Measurements from ENCODE around the gene TTC34.
"Not testable (repeated sequence)": the region's sequence is repeated elsewhere in the genome, so short reads cannot be mapped to it uniquely, and the experiment has no call there.

TTC34 gene

DNA sequence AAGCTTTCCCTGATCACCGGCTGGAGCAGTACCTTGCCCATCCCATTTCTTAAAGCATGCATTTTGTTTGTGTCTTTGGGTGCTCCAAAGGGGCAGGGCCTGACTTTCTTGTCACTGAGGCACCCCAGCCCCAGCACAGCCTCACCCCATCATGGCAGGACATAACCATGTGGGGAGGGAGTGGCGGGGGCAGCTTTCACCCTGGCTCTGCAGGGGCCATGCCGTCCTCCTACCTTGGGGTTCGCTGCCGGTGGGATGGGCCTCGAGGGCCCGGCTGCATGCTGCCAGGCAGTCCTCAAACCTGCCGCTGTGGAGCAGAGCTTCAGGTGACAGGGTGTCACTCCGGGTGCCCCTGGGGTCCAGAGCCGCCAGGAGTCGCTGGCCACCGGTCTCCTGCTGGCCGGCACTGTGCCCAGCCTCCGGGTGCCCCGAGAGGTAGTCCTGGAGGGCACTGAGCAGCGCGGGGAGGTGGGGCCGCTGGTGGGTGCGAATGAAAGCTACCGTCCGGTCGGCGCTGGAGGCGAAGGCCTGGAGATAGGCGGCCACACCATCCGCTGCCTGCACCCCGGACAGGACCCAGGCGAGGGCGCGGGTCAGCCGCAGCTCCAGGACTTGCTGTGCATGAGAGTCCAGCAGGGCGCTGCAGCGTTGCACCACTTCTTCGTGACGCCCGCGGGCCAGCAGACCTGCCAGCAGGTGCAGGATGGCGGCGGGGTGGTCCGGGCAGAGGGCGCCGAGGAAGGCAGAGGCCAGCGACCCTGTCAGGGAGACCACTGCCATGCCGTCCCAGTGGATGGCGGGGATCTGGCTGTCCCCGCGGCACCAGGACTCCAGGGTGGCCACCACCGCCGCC, 1.5 kb downstream of the TTC34 start:
- DNase-seq (ENCODE audit: low read depth, low spot score) = no peak

DNA sequence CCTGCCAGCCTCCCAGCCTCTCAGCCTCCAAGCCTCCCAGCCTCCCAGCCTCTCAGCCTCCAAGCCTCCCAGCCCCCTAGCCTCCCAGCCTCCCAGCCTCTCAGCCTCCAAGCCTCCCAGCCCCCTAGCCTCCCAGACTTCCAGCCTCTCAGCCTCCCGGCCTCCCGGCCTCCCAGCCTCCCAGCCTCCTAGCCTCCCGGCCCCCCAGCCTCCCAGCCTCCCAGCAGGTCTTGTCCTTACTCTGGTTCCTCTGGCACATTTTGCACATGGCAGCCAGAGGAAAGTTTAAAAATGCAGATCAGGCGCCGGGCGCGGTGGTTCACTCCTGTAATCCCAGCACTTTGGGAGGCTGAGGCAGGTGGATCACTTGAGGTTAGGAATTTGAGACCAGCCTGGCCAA, 2.5 kb downstream of the TTC34 start:
- not testable (repeated sequence) for DNase-seq (ENCODE audit: low read depth, low spot score)

DNA sequence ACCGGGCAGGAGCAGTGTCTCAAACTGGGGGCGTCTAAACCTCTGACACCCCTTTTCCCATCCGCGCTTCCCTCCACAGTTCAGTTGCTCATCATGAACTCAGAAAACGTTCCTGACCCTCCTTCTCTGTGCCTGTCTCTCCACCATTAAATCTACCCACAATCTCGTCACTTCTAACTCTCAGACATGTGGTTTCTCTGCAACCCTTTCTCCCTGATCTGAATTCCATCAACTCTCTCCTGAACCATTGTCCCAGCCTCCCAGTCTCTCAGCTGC, 3.8 kb downstream of the TTC34 start:
- no peak for DNase-seq (ENCODE audit: low read depth, low spot score)

- DNase-seq (ENCODE audit: low read depth, low spot score) = no peak
These were observed 4.4 kb downstream of the TTC34 start for GRCh38 chr1:2796890-2797740.

- DNase-seq (ENCODE audit: low read depth, low spot score) = no peak
These were observed 5.6 kb downstream of the TTC34 start for GRCh38 chr1:2795926-2796325.

DNA sequence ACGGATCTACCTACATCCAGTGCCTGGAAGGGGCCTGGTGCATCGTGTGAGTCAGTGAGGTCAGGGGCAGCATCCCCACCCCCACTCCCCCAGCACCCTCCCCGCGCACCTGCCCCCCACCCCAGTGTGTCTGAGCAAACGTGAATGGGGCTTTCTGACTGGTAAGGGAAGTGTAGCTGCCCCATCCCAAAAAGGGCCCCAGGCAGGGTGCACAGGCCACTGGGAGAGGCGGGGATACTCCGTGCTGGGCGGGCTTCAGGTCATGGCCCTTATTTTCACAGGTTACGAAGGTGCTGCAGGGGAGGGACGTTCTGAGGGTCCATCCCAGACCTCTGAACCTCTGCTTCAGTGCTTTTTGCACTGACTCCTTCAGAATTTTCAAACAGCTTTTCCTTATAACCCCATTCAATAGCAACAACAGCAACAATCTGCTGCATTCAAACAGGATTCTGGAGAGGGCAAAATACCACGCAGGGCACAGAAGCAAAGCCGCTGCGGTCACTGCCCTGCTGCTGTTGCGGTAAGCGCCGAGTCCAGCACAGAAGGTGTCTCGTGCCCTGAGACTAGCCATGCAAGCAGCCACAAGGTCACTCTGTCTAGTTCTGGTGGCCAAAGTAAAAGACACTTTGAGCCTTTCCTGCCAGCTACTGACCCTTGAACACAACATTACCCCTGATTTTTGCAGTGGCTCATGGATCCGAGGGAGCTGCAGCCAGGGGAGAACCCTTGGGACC, 10.3 kb downstream of the TTC34 start:
- DNase-seq (ENCODE audit: low read depth, low spot score) = no peak

DNA sequence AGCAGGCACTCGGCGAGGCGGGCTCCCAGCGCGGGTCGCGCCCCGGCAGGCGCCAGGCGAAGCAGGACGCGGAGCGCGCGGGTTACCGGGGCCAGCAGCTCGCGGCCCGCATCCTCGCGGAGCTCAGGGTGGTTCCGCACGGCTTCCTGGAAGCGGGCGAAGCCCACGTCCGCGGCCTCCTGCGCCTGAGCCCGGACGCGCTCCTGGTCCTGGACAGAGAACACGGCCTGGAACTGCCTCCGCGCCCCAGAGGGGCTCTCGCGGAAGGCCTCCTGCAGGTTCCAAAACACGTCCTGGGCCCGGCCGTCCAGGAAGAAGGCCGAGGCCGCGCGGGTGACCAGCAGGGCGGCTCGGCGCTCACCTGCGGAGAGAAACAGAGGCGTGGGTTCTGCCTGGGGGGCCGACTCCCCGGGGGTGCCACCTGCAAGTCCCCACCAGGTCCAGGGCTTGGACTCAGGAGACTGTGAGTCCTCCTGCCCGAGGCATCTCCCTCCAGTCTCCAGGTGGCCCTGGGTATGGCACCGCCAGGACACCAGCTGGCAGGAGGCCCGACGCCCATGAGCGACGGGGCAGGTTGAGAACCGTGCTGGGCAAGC, 11.4 kb downstream of the TTC34 start:
- no peak for DNase-seq (ENCODE audit: low read depth, low spot score)

- no peak for DNase-seq (ENCODE audit: low read depth, low spot score)
These were observed 12.1 kb downstream of the TTC34 start for GRCh38 chr1:2789164-2789985.

DNA sequence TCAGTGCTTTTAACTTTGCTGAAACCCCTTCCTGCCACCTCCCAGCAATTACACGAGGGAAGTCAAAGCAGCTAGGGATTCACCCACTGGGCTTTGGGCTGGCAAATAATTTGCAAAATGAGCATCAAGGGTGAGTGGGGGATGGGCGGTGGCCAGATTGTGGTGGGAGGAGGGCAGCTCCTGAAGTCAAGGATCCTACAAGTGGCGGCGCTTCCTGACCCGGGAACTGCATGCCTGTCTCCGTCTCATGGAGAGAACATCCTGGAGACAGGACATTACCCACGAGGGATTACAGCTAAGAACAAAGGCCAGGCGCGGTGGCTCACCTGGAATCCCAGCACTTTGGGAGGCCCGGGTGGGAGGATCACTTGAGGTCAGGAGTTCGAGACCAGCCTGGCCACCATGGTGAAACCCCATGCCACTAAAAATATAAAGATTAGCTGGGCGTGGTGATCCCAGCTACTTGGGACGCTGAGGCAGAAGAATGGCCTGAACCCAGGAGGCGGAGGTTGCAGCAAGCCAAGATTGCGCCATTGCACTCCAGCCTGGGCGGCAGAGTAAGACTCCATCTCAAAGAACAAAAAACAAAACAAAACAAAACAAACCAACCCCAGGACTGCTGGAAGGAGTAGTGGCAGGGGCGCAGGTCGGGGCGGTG, 12.9 kb downstream of the TTC34 start:
- no peak for DNase-seq (ENCODE audit: low read depth, low spot score)

DNA sequence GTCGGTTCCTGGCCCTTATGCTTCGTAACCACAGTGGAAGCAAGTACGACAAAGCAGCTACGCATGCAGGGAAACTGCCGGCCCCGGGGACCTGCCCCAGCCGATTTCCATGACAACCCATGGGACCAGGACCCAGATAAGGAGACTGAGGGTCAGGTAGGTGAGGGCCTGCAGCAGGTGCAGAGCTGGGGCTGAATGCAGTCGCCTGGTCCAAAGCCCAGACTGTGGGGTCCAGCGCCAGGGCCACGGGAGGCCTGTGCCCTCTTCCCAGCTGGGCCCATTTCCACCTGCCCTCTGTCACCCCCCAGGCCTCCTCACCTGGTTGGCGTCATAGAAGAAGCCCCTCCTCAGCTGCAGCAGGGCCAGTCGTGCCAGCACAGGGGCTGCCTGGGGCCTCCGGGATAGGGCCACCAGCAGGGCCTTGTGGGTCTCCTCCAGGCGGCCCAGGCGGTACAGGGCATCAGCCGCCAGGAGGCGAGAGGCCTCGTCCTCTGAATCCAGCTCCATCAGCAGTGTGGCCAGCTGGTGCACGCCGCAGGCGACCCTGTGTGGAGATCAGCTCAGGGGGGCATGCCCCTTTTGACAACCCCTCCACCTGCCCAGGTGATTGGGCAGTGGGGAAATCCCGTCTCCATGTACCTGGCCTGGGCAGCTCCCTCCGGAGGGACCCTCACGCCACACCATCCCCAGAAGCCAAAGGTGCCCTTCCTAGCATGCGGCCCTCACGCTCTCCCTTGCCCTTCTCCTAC, 14.2 kb downstream of the TTC34 start:
- DNase-seq (ENCODE audit: low read depth, low spot score) = no peak

GRCh38 chr1:2786329-2787162, 14.9 kb downstream of the TTC34 start:
- DNase-seq (ENCODE audit: low read depth, low spot score) = peak; percentile 40

- no peak for DNase-seq (ENCODE audit: low read depth, low spot score)
These were observed 15.7 kb downstream of the TTC34 start for GRCh38 chr1:2785631-2786328.

- no peak for DNase-seq (ENCODE audit: low read depth, low spot score)
These were observed 16.5 kb downstream of the TTC34 start for GRCh38 chr1:2784854-2785630.

DNA sequence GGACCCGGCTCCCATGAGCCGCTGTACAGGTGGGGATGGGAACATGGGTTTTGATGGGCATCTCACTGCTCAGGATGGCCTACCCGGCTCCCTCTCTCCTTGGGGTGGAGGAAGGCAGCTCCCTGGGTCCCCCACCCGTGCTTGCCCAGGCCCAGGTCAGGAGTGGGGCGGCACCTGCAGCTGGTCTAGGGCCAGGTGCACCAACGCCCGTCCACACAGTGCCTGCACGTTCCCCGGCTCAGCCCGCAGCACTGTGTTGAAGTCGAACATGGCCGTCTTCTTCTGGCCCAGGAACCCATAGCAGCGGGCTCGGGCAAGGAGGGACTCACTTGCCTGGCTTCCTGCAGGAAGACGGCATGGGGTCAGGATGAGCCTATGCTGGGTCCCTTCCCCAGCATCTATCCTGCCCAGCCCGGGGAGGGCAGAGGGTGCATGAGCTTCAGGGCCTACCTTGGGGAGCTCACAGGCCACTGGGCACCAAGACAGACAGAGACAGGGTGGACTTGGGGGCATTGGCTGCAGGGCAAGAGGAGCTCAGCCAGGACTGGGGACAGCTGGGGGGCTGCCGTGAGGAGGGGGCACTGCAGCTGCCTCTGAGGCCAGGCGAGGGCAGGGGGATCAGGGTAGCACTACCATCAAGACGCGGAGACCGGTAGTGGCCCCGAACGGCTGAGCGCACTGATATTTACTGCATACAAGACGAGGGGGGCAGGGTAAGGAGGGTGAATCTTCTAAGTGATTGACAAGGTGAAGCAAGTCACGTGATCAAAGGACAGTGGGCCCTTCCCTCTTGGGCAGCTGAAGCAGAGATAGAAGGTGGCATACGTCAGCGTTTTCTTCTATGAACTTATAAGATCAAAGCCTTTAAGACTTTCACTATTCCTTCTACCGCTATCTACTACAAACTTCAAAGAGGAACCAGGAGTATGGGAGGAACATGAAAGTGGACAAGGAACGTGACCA, 17.8 kb downstream of the TTC34 start:
- no peak for DNase-seq (ENCODE audit: low read depth, low spot score)

DNA sequence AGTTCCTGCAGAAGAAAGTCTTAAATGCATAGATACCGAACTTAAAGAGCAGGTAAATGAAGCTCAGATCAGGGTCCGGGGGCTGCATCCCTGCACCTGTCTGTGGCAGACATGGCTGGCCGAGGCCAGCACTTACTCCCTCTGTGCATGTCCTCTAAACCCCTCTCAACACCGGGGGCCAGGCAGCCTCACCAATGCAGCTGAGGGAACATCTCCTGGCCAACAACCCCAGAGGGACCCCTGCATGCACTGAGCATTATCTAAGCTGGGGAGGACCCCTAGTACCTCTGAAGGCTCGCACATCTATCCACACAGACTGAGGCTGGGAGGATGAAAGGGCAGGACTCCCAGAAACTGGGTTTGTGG, 18.4 kb downstream of the TTC34 start:
- DNase-seq (ENCODE audit: low read depth, low spot score) = no peak

- DNase-seq (ENCODE audit: low read depth, low spot score) = no peak
These were observed 19.9 kb downstream of the TTC34 start for GRCh38 chr1:2781627-2782026.

All from activated CD4-positive, CD25-positive, alpha-beta regulatory T cell treated with anti-CD3 and anti-CD28 coated beads, Interleukin-2, amount 50 U/mL, for 16 hours (primary cell).